Stimulated activated effector memory CD8-positive, alpha-beta T cell treated with anti-CD3 and anti-CD28 coated beads, Interleukin-12 subunit alpha, Interleukin-12 subunit beta, amount 100 ng/mL, for 72 hours (primary cell): ENCODE results near the gene USP20.

ENCODE experiments used
- ATAC-seq: fragments of 150-1000 bp; cut with Tn5 transposase; 2 replicates; pipeline ENCODE4 v1.10.0; 2021
- DNase-seq, 2 donors: peaks; one replicate each; pipeline ENCODE4 v3.0.0; 2021 to 2022; ENCODE audit warnings: low spot score in 2 of 2
- H3K27ac Mint-ChIP-seq: one replicate; pipeline ENCODE4 v1.8.0; 2022; ENCODE audit warnings: mild to moderate bottlenecking, mixed read lengths
- H3K36me3 Mint-ChIP-seq: one replicate; pipeline ENCODE4 v1.8.0; 2022; ENCODE audit warnings: mild to moderate bottlenecking, mixed read lengths
- H3K4me1 Mint-ChIP-seq: one replicate; pipeline ENCODE4 v1.8.0; 2022; ENCODE audit warnings: mixed read lengths
- H3K4me3 Mint-ChIP-seq: one replicate; pipeline ENCODE4 v1.8.0; 2022; ENCODE audit warnings: mild to moderate bottlenecking, mixed read lengths
- H3K9me3 Mint-ChIP-seq: one replicate; pipeline ENCODE4 v1.8.0; 2022; ENCODE audit warnings: mixed read lengths

The USP20 gene

GRCh38 chr9:129813661-129814060 lies 21.6 kb upstream of the USP20 start:
- peaks cover 98% of the 10 kb centered on the region for H3K36me3 Mint-ChIP-seq
- peaks cover 44% of the 10 kb centered on the region for H3K4me1 Mint-ChIP-seq
- DNase-seq (no peak), ATAC-seq (no peak)
- H3K27ac Mint-ChIP-seq: peak overlapping the region; percentile 20
- no peaks in the 10 kb centered on the region for H3K9me3 Mint-ChIP-seq
- H3K4me3 Mint-ChIP-seq: no peak overlapping the region

GRCh38 chr9:129814432-129815223 lies 20.6 kb upstream of the USP20 start:
- Mint-ChIP-seq H3K4me3 (no peak overlapping the region), H3K27ac (peak overlapping the region; percentile 75), H3K9me3 (no peaks in the 10 kb centered on the region), H3K36me3 (peaks cover 98% of the 10 kb centered on the region), H3K4me1 (peaks cover 44% of the 10 kb centered on the region)
- no peak for ATAC-seq
- no peak for DNase-seq

GRCh38 chr9:129815278-129815677 lies 20.0 kb upstream of the USP20 start:
- peaks cover 97% of the 10 kb centered on the region for H3K36me3 Mint-ChIP-seq
- ATAC-seq: no peak
- peak overlapping the region; percentile 75 for H3K27ac Mint-ChIP-seq
- DNase-seq: no peak
- H3K4me3 Mint-ChIP-seq: no peak overlapping the region
- H3K4me1 Mint-ChIP-seq: peaks cover 41% of the 10 kb centered on the region
- no peaks in the 10 kb centered on the region for H3K9me3 Mint-ChIP-seq

GRCh38 chr9:129816501-129817435 lies 18.5 kb upstream of the USP20 start:
- Mint-ChIP-seq H3K4me3 (no peak overlapping the region), H3K9me3 (no peaks in the 10 kb centered on the region), H3K27ac (peak overlapping the region; percentile 75), H3K36me3 (peaks cover 97% of the 10 kb centered on the region), H3K4me1 (peaks cover 35% of the 10 kb centered on the region)
- DNase-seq (no peak), ATAC-seq (no peak)

GRCh38 chr9:129822898-129823541 lies 12.2 kb upstream of the USP20 start:
- H3K4me1 Mint-ChIP-seq: peaks cover 20% of the 10 kb centered on the region
- peak overlapping the region; percentile 80 for H3K4me3 Mint-ChIP-seq
- H3K9me3 Mint-ChIP-seq: no peaks in the 10 kb centered on the region
- DNase-seq (no peak), ATAC-seq (peak; percentile 44)
- H3K27ac Mint-ChIP-seq: peak overlapping the region; percentile 89
- H3K36me3 Mint-ChIP-seq: peaks cover 80% of the 10 kb centered on the region

GRCh38 chr9:129823542-129823934 lies 11.7 kb upstream of the USP20 start:
- ATAC-seq (peak; percentile 57), DNase-seq (no peak)
- Mint-ChIP-seq H3K36me3 (peaks cover 80% of the 10 kb centered on the region), H3K9me3 (no peaks in the 10 kb centered on the region), H3K4me3 (peak overlapping the region; percentile 80), H3K27ac (peak overlapping the region; percentile 90), H3K4me1 (peaks cover 18% of the 10 kb centered on the region)

GRCh38 chr9:129823935-129824601 lies 11.2 kb upstream of the USP20 start, which contains the start of gene TOR1A:
Gene TOR1A, minus strand, starts transcription at chr9:129824136. Its CDS starts 51 bp downstream, at chr9:129824085.
- Mint-ChIP-seq H3K27ac (peak within 1 kb of the TSS; percentile 90), H3K9me3 (no peaks in the 10 kb centered on the region), H3K4me3 (peak within 1 kb of the TSS; percentile 80), H3K4me1 (peaks cover 13% of the 10 kb centered on the region), H3K36me3 (peaks cover 80% of the 10 kb centered on the region)
- peak; percentile 93 for ATAC-seq
- DNase-seq: peak; percentile 81 to 96

GRCh38 chr9:129826344-129826743 lies 8.9 kb upstream of the USP20 start:
- no peak for DNase-seq
- Mint-ChIP-seq H3K27ac (no peak overlapping the region), H3K4me1 (peaks cover 12% of the 10 kb centered on the region), H3K36me3 (peaks cover 81% of the 10 kb centered on the region), H3K4me3 (no peak overlapping the region), H3K9me3 (no peaks in the 10 kb centered on the region)
- ATAC-seq: no peak

GRCh38 chr9:129826759-129827158 lies 8.5 kb upstream of the USP20 start:
- Mint-ChIP-seq H3K4me3 (no peak overlapping the region), H3K9me3 (no peaks in the 10 kb centered on the region), H3K4me1 (peaks cover 12% of the 10 kb centered on the region), H3K36me3 (peaks cover 81% of the 10 kb centered on the region), H3K27ac (no peak overlapping the region)
- ATAC-seq (no peak), DNase-seq (no peak)

GRCh38 chr9:129828051-129828450 lies 7.2 kb upstream of the USP20 start:
- H3K9me3 Mint-ChIP-seq: no peaks in the 10 kb centered on the region
- peaks cover 81% of the 10 kb centered on the region for H3K36me3 Mint-ChIP-seq
- peak overlapping the region; percentile 12 for H3K27ac Mint-ChIP-seq
- H3K4me3 Mint-ChIP-seq: no peak overlapping the region
- no peak for DNase-seq
- H3K4me1 Mint-ChIP-seq: peaks cover 2% of the 10 kb centered on the region
- ATAC-seq: no peak

GRCh38 chr9:129828969-129829368 lies 6.3 kb upstream of the USP20 start:
- DNase-seq (no peak), ATAC-seq (no peak)
- Mint-ChIP-seq H3K4me3 (no peak overlapping the region), H3K4me1 (peaks cover 9% of the 10 kb centered on the region), H3K27ac (peak overlapping the region; percentile 8), H3K9me3 (no peaks in the 10 kb centered on the region), H3K36me3 (peaks cover 86% of the 10 kb centered on the region)

GRCh38 chr9:129832982-129833381 lies 2.3 kb upstream of the USP20 start:
- Mint-ChIP-seq H3K9me3 (no peaks in the 10 kb centered on the region), H3K4me1 (peaks cover 29% of the 10 kb centered on the region), H3K27ac (peak overlapping the region; percentile 45), H3K36me3 (peaks cover 86% of the 10 kb centered on the region), H3K4me3 (peak overlapping the region; percentile 98)
- DNase-seq (no peak), ATAC-seq (no peak)

GRCh38 chr9:129834489-129835127 lies 650 bp upstream of the USP20 start:
- Mint-ChIP-seq H3K4me3 (peak overlapping the region; percentile 98), H3K36me3 (peaks cover 75% of the 10 kb centered on the region), H3K9me3 (no peaks in the 10 kb centered on the region), H3K4me1 (peaks cover 43% of the 10 kb centered on the region), H3K27ac (peak overlapping the region; percentile 96)
- DNase-seq (no peak), ATAC-seq (no peak)

- peaks cover 69% of the 10 kb centered on the region for H3K36me3 Mint-ChIP-seq
Measured at GRCh38 chr9:129835860-129836223, 584 bp downstream of the USP20 start.

More at GRCh38 chr9:129835860-129836223, 584 bp downstream of the USP20 start:
- no peak for DNase-seq
- Mint-ChIP-seq H3K27ac (peak overlapping the region; percentile 96), H3K4me1 (peaks cover 44% of the 10 kb centered on the region), H3K9me3 (no peaks in the 10 kb centered on the region), H3K4me3 (peak overlapping the region; percentile 98)
- peak; percentile 16 for ATAC-seq
